DND-41 (cell line): Measurements from ENCODE around the gene STXBP5L.

Source experiments
- CTCF ChIP-seq: IDR thresholded peaks from 2 replicates; pipeline ENCODE4 v1.5.1; 2012; ENCODE audit warnings: borderline replicate concordance, low read length, moderate library complexity, mild to moderate bottlenecking; ENCODE audit not compliant: poor library complexity, severe bottlenecking; ENCODE audit errors: extremely low read depth
- EZH2 ChIP-seq: IDR thresholded peaks from 3 replicates; pipeline ENCODE4 v1.6.1; 2012; ENCODE audit warnings: borderline replicate concordance, low read depth, mild to moderate bottlenecking, moderate library complexity, low read length, inconsistent platforms; ENCODE audit not compliant: severe bottlenecking

DNA sequence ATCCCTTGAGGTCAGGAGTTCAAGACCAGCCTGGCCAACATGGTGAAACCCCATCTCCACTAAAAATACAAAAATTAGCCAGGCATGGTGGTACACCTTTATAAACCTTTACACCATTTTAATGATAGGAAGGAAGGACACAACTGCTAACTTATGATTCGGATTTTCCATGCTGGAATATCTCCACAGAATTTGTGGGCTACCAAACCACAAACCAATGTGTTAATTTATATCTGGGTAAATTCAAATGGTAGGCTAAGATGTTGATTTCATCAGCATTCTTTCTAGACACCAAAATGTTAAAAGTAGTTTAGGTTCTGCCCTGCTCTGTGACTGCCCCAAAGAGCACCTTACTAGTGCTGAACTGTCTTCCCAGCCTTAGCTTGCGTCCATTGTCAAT, 565.0 kb downstream of the STXBP5L start:
- TF ChIP-seq CTCF (no peak), EZH2 (no peak)
